PC-3 (cell line): ENCODE results near the gene PPFIA1.

Experiments
- CTCF ChIP-seq: fragments of 300-600 bp; sonication (generic); conservative IDR thresholded peaks from 2 replicates; pipeline ENCODE4 v1.5.1; 2017; ENCODE audit warnings: antibody characterized with exemption, low read depth, mild to moderate bottlenecking, low read length
- EZH2 ChIP-seq: fragments of 300-600 bp; sonication (generic); IDR thresholded peaks from one replicate; pipeline ENCODE4 v1.6.1; 2017; ENCODE audit warnings: antibody characterized with exemption, mild to moderate bottlenecking, low read length; ENCODE audit not compliant: unreplicated experiment
- EZH2phosphoT487 ChIP-seq: fragments of 300-600 bp; sonication (generic); IDR thresholded peaks from 2 replicates; pipeline ENCODE4 v1.6.1; 2018; ENCODE audit warnings: mild to moderate bottlenecking, antibody characterized with exemption, low read length, borderline replicate concordance

- TF ChIP-seq CTCF (no peak), EZH2 (no peak), EZH2phosphoT487 (no peak)
Measured at GRCh38 chr11:70420008-70420464, 149.5 kb downstream of the PPFIA1 start.
